K562 (cell line): ENCODE data around the gene RASGEF1C. TPM values are rescaled to one million over a fixed set of nuclear protein-coding genes. Genes with fewer than 3 reads are reported as not detected.
A peak's percentile ranks its signal among the peaks of the same experiment; 100 is the strongest.

ENCODE experiments used
- ATAC-seq: fragments of 200-7000 bp; cut with Tn5 transposase; 3 replicates; pipeline ENCODE4 v1.9.1; 2020; ENCODE audit warnings: moderate library complexity
- BruUV-seq: library from RNA; stranded (reverse); fragments of 400-500 nt; replicated peaks from 2 replicates; lab custom pipeline; 2021; lab: Mats Ljungman, UMichigan
- CTCF ChIA-PET: fragments of 300-600 bp; formaldehyde crosslinking; extraction: SDS; loops from one replicate; lab custom pipeline; 2021; ENCODE audit warnings: low intra/inter-chr PET ratio; lab: Yijun Ruan, JAX
- POLR2A ChIA-PET: fragments of 300-600, 350-650 bp; sonication (Branson Sonifier 250); formaldehyde crosslinking; extraction: SDS; loops from one replicate; lab custom pipeline; 2021; ENCODE audit warnings: antibody characterized with exemption, inconsistent platforms; lab: Yijun Ruan, JAX
- DNase-seq, 4 experiments: peaks; one replicate each; pipeline versions ENCODE4 v3.0.0 to v3.0.0-alpha.2; 2011 to 2018; ENCODE audit warnings: low spot score in 3 of 4, mixed read lengths in 3 of 4; ENCODE audit errors: extremely low read depth in 1 of 4
- FAIRE-seq: peaks from 2 replicates; lab custom pipeline; 2011; peaks lifted over from hg19 to GRCh38; lab: Jason Lieb, UNC
- H2AFZ ChIP-seq: 2 replicates; pipeline ENCODE4 v1.6.0; 2011; ENCODE audit warnings: low read depth, low read length, control low read depth, inconsistent platforms
- H3K27ac ChIP-seq: fragments of 200-600 bp; 3 replicates; pipeline ENCODE4 v1.8.0; 2011; ENCODE audit warnings: low read depth, mild to moderate bottlenecking, control low read depth, inconsistent platforms, low read length, moderate library complexity, mixed read lengths; ENCODE audit errors: extremely low read depth
- H3K27me3 ChIP-seq, 2 experiments: fragments of 300-600 bp in 1 of 2; 2 replicates in 1 of 2; 3 replicates in 1 of 2; pipeline versions ENCODE4 v1.6.0 to v1.8.0; 2011; ENCODE audit warnings: inconsistent platforms in 2 of 2, low read length in 2 of 2, mild to moderate bottlenecking in 1 of 2, mixed read lengths in 1 of 2, moderate library complexity in 1 of 2; ENCODE audit not compliant: control insufficient read depth in 2 of 2, insufficient read depth in 2 of 2
- H3K36me3 ChIP-seq: fragments of 300-600 bp; 3 replicates; pipeline ENCODE4 v1.8.0; 2011; ENCODE audit warnings: mild to moderate bottlenecking, low read length, inconsistent platforms; ENCODE audit not compliant: control insufficient read depth, insufficient read depth
- H3K4me1 ChIP-seq, 2 experiments: fragments of 200-600 bp in 1 of 2; replicated peaks in 1 of 2; 2 replicates in 1 of 2; 3 replicates in 1 of 2; pipeline versions ENCODE4 v1.5.1 to v1.8.0; 2011; ENCODE audit warnings: inconsistent platforms in 2 of 2, low read length in 2 of 2, mild to moderate bottlenecking in 1 of 2, mixed read lengths in 1 of 2, moderate library complexity in 1 of 2; ENCODE audit not compliant: control insufficient read depth in 2 of 2, insufficient read depth in 2 of 2
- H3K4me2 ChIP-seq: 2 replicates; pipeline ENCODE4 v1.6.1; 2011; ENCODE audit warnings: low read length, control low read depth, inconsistent platforms, mixed read lengths; ENCODE audit not compliant: insufficient read depth
- H3K4me3 ChIP-seq: fragments of 200-600 bp; sonication (generic), shearing (Covaris generic); 2 replicates; pipeline ENCODE4 v1.5.1; 2016; ENCODE audit warnings: control low read depth, inconsistent platforms
- H3K79me2 ChIP-seq: fragments of 200-600 bp; 3 replicates; pipeline ENCODE4 v1.8.0; 2011; ENCODE audit warnings: low read length, inconsistent platforms; ENCODE audit not compliant: control insufficient read depth, insufficient read depth
- H3K9ac ChIP-seq, 2 experiments: 2 replicates each; pipeline versions ENCODE4 v1.6.0 to v1.6.1; 2011; ENCODE audit warnings: low read depth in 2 of 2, low read length in 2 of 2, control low read depth in 1 of 2, inconsistent platforms in 1 of 2, mild to moderate bottlenecking in 1 of 2, mixed read lengths in 1 of 2; ENCODE audit not compliant: insufficient read depth in 1 of 2
- H3K9me1 ChIP-seq: one replicate; pipeline ENCODE4 v1.6.0; 2011; ENCODE audit warnings: inconsistent platforms, mild to moderate bottlenecking, low read length, moderate library complexity; ENCODE audit not compliant: control insufficient read depth, insufficient read depth
- H3K9me3 ChIP-seq: replicated peaks from 2 replicates; pipeline ENCODE4 v1.5.1; 2011; ENCODE audit warnings: low read depth, low read length, inconsistent platforms; ENCODE audit not compliant: control insufficient read depth, insufficient read depth
- H4K20me1 ChIP-seq: replicated peaks from 2 replicates; pipeline ENCODE4 v1.6.1; 2011; ENCODE audit warnings: low read length, inconsistent platforms, mixed read lengths; ENCODE audit not compliant: control insufficient read depth, insufficient read depth
- BCL6 ChIP-seq: fragments of 250-450 bp; sonication (Bioruptor Pico); IDR thresholded peaks from 2 replicates; pipeline ENCODE4 v1.4.0; 2020
- HLTF ChIP-seq: fragments of 450-650 bp; IDR thresholded peaks from 2 replicates; pipeline ENCODE4 v1.6.1; 2016
- KDM1A ChIP-seq, 2 experiments: fragments of 450-650 bp; IDR thresholded peaks; 2 replicates each; pipeline ENCODE4 v1.6.1; 2016; ENCODE audit warnings: mild to moderate bottlenecking in 2 of 2
- SMARCC2 ChIP-seq: fragments of 450-650 bp; IDR thresholded peaks from 2 replicates; pipeline ENCODE4 v1.6.1; 2017; ENCODE audit warnings: antibody characterized with exemption, moderate library complexity, mild to moderate bottlenecking, low read depth
- THAP12 ChIP-seq: fragments of 250-450 bp; sonication (Bioruptor Pico); IDR thresholded peaks from 2 replicates; pipeline ENCODE4 v1.9.0; 2021; ENCODE audit warnings: mild to moderate bottlenecking, inconsistent platforms
- ZSCAN29 ChIP-seq: fragments of 450-650 bp; IDR thresholded peaks from 2 replicates; pipeline ENCODE4 v1.6.1; 2017
- WGBS: fragments of 100-300 bp; shearing (Covaris generic); methylation state at CpG from one replicate; pipeline ENCODE4 v1.1.6; 2016; ENCODE audit warnings: low coverage, mixed read lengths; ENCODE audit not compliant: insufficient coverage; ENCODE audit errors: missing lambda C conversion rate; 5-methylcytosine and 5-hydroxymethylcytosine counted together
- in situ Hi-C: fragments of 300-500 bp; cut with MboI; formaldehyde crosslinking; loops from 4 replicates; pipeline ENCODE4 v1.15.0; 2018; ENCODE audit warnings: inconsistent platforms, mixed read lengths
- intact Hi-C: fragments of 100-400 bp; cut with micrococcal nuclease; formaldehyde crosslinking; loops from 2 replicates; pipeline ENCODE4 v1.14.2; 2022
- polyA plus RNA-seq, 8 experiments: library from polyadenylated mRNA; depleted of rRNA in 4 of 8; stranded (reverse) in 5 of 8; unstranded in 3 of 8; fragments of >200 nt; fragmentation: Nextera tagmentation in 2 of 8; fragmentation: Illumina TruSeq in 1 of 8; extraction: Ambion mirVana in 2 of 8; extraction: Trizol in 1 of 8; gene quantifications; 2 replicates each; pipeline versions ENCODE4 v1.2.1 to v1.2.3, GENCODE V29; 2011 to 2014; ENCODE audit warnings: inconsistent platforms in 1 of 8, missing spikeins in 1 of 8
- total RNA-seq, 7 experiments: library from RNA; depleted of rRNA in 6 of 7; stranded (reverse); fragments of >200 nt in 6 of 7; fragmentation: Illumina TruSeq in 2 of 7; extraction: Trizol in 2 of 7; gene quantifications; 2 replicates each; pipeline versions ENCODE4 v1.2.1 to v1.2.3, GENCODE V29; 2011 to 2021; ENCODE audit warnings: low replicate concordance in 1 of 7
- TF ChIP-seq, protein P1 (sequence below): fragments of 250-450 bp; sonication (Bioruptor Pico); IDR thresholded peaks from 2 replicates; pipeline ENCODE4 v1.5.0; 2021; ENCODE audit warnings: mild to moderate bottlenecking, moderate library complexity

The RASGEF1C gene
- total and polyA plus RNA-seq, 9 of the 15 experiments (the other 6 are each of a cell fraction or from before 2014, with no cell fraction given) = 0.04 to 1.1 (median 0.21) TPM; not detected in 4

- 22% methylated on average over 9 of the region's 9 CpGs for WGBS
- no peak overlapping the region for H2AFZ ChIP-seq
- H4K20me1 ChIP-seq = no peaks in the 10 kb centered on the region
- intact Hi-C loops = no loop called here
- no peak for FAIRE-seq
- H3K4me3 ChIP-seq = no peak overlapping the region
- no peak overlapping the region for H3K27ac ChIP-seq
- in situ Hi-C loops = no loop called here
- H3K9me3 ChIP-seq = 0 out of 2 replicates have a peak, but pooled peaks cover 2% of the 10 kb centered on the region
- no peaks in the 10 kb centered on the region for H3K9me1 ChIP-seq
- POLR2A ChIA-PET = interaction anchor here (0.7 kb wide), 1 partner anchor 8 kb away, joined by 4 read pairs; no protein-coding TSS in a partner anchor
- H3K79me2 ChIP-seq = no peaks in the 10 kb centered on the region
- H3K9ac ChIP-seq = no peak overlapping the region
- BruUV-seq = no TSS peak
- CTCF ChIA-PET = interaction anchor here (0.7 kb wide), 1 partner anchor 114 kb away, joined by 3 read pairs; no protein-coding TSS in a partner anchor
- no peak overlapping the region for H3K4me2 ChIP-seq
- peaks cover 0 to 1% of the 10 kb centered on the region in 2 experiments; a peak in 1 of 5 replicates for H3K4me1 ChIP-seq
- H3K27me3 ChIP-seq = peaks cover 0 to 16% of the 10 kb centered on the region in 2 experiments; a peak in 1 of 5 replicates
- no peaks in the 10 kb centered on the region for H3K36me3 ChIP-seq
- ATAC-seq = no peak
- DNase-seq = no peak
- TF ChIP-seq HLTF (no peak), SMARCC2 (no peak), KDM1A (IDR thresholded peaks at IDR 0.05) (peak in 1 of 2 experiments; percentile 31; a peak in 1 of 4 replicates), THAP12 (no peak), BCL6 (CRISPR knock-in tag) (no peak), ZSCAN29 (no peak)
- TF ChIP-seq, protein P1, sequence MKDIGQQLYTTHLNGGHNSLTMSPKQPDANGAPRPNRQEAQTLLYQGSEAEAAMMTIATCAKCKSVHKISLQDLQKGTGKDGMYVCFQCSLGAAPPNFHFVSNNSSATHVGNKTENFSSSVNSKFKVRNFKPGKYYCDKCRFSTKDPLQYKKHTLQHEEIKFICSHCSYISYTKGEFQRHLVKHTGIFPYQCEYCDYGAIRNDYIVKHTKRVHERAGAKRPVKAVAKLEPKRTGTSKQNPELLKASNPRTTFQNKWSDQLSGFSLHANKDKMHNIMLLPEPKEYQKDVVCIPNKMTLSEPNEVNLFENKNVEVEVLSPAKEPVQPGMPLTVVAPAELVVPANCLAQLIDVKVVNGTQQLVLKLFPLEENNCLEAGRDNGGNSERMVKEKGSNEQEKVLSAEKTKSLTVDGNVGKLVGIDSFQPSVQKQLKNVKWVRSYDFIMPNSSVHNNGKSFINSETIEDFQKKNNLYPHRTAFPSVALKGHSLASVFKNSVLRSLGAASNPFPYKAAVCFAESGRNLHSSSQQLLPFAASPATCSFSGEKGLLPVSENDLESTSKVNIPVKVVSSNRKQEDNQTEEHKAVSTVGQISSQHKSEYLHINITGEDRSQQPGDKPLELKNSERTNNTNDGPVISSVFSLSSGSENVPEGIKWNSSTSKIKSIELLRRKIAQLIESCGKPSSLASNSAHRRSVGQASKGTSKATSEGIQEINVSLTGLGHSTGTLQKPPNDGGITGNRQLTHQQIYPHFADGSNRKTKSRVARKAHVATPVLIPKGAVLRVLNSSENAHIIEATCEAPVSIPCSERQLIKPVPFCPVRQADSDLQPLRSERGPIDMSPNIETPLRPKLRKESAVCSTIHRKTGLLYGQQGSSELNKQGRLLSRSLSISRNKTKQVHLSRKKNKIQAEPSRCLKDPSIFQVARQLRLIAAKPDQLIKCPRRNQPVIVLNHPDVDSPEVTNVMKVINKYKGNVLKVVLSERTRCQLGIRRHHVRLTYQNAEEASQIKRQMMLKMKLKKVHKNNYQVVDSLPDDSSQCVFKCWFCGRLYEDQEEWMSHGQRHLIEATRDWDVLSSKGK (CRISPR knock-in tag) = no peak
Observed at GRCh38 chr5:180077594-180078284, 131.3 kb downstream of the RASGEF1C start.
